Measurements from ENCODE around the gene NEDD9.

DNA sequence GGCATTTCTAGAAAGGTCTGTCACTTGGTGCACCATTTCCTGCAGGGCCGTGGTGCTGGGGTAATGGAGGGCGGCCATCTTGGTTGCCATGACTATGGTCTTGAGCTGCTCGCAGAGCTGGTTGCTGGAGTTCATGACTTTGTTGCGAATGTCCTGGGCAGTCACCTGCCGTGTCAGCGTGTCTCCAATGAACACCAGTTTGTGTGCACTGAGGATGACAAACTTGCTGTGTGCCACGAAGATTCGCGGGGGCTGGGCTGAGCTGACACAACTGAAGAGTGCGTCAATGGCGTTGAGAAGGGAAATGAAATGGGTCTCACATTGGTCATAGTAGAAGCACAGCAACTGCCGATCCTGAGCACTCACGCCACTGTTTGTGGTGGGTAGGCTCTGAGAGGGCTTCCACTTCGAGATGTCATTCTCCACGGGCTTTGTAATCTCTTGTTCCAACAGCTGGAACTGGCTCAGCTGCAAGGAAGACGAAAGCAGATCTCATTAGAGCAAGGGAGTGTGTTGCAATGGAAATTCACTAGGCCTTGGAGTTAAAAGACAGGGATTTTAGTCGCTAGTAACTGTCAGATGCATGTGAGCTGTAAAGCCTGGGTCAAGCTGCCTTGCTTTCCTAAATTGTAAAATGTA, 47.1 kb downstream of the NEDD9 start:
- TF ChIP-seq RAD21 (IDR thresholded peaks at IDR 0.05) (peak in 1 of 2 donors; percentile 14), TAF1 (conservative IDR thresholded peaks at IDR 0.05) (no peak), EGR1 (IDR thresholded peaks at IDR 0.05; ENCODE audit: low read depth in 2 of 2) (no peak), GABPA (IDR thresholded peaks at IDR 0.05 in 1 of 2, conservative IDR thresholded peaks at IDR 0.05 in 1 of 2) (no peak), RXRA (IDR thresholded peaks at IDR 0.05) (no peak), YY1 (IDR thresholded peaks at IDR 0.05) (no peak)
- TF ChIP-seq, protein P1, sequence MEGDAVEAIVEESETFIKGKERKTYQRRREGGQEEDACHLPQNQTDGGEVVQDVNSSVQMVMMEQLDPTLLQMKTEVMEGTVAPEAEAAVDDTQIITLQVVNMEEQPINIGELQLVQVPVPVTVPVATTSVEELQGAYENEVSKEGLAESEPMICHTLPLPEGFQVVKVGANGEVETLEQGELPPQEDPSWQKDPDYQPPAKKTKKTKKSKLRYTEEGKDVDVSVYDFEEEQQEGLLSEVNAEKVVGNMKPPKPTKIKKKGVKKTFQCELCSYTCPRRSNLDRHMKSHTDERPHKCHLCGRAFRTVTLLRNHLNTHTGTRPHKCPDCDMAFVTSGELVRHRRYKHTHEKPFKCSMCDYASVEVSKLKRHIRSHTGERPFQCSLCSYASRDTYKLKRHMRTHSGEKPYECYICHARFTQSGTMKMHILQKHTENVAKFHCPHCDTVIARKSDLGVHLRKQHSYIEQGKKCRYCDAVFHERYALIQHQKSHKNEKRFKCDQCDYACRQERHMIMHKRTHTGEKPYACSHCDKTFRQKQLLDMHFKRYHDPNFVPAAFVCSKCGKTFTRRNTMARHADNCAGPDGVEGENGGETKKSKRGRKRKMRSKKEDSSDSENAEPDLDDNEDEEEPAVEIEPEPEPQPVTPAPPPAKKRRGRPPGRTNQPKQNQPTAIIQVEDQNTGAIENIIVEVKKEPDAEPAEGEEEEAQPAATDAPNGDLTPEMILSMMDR (IDR thresholded peaks at IDR 0.05; ENCODE audit: low read depth, low read length, missing input control) = no peak
- TF ChIP-seq, protein P2, sequence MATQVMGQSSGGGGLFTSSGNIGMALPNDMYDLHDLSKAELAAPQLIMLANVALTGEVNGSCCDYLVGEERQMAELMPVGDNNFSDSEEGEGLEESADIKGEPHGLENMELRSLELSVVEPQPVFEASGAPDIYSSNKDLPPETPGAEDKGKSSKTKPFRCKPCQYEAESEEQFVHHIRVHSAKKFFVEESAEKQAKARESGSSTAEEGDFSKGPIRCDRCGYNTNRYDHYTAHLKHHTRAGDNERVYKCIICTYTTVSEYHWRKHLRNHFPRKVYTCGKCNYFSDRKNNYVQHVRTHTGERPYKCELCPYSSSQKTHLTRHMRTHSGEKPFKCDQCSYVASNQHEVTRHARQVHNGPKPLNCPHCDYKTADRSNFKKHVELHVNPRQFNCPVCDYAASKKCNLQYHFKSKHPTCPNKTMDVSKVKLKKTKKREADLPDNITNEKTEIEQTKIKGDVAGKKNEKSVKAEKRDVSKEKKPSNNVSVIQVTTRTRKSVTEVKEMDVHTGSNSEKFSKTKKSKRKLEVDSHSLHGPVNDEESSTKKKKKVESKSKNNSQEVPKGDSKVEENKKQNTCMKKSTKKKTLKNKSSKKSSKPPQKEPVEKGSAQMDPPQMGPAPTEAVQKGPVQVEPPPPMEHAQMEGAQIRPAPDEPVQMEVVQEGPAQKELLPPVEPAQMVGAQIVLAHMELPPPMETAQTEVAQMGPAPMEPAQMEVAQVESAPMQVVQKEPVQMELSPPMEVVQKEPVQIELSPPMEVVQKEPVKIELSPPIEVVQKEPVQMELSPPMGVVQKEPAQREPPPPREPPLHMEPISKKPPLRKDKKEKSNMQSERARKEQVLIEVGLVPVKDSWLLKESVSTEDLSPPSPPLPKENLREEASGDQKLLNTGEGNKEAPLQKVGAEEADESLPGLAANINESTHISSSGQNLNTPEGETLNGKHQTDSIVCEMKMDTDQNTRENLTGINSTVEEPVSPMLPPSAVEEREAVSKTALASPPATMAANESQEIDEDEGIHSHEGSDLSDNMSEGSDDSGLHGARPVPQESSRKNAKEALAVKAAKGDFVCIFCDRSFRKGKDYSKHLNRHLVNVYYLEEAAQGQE (IDR thresholded peaks at IDR 0.05) = no peak

Data from liver (tissue), 3 donors.